Testis (tissue), 3 donors: ENCODE data around the gene FLYWCH1. TPM values are rescaled to one million over a fixed set of nuclear protein-coding genes. Genes with fewer than 3 reads are reported as not detected.
"Not testable (repeated sequence)": the region's sequence is repeated elsewhere in the genome, so short reads cannot be mapped to it uniquely, and the experiment has no call there.

Experiments used
- DNase-seq: peaks from one replicate; pipeline ENCODE4 v3.0.0-alpha.2; 2019
- H3K27ac ChIP-seq, 2 donors: fragments of 200-600 bp; sonication (generic); one replicate each; pipeline ENCODE4 v1.5.1; 2019
- H3K27me3 ChIP-seq: fragments of 200-600 bp; sonication (generic); one replicate; pipeline ENCODE4 v1.5.1; 2019
- H3K36me3 ChIP-seq: fragments of 200-600 bp; sonication (generic); one replicate; pipeline ENCODE4 v1.5.1; 2017; ENCODE audit warnings: low read depth; ENCODE audit errors: missing control alignments
- H3K4me1 ChIP-seq: fragments of 200-600 bp; sonication (generic); one replicate; pipeline ENCODE4 v1.5.1; 2019
- H3K4me3 ChIP-seq, 2 donors: fragments of 200-600 bp; sonication (generic); one replicate each; pipeline ENCODE4 v1.5.1; 2017 to 2019
- H3K9me3 ChIP-seq: fragments of 200-600 bp; sonication (generic); one replicate; pipeline ENCODE4 v1.5.1; 2017
- CTCF ChIP-seq, 3 experiments: fragments of 450-650 bp in 2 of 3; fragments of 200-600 bp in 1 of 3; sonication (generic) in 1 of 3; IDR thresholded peaks; one replicate each; pipeline ENCODE4 v1.5.1; 2016 to 2019; ENCODE audit warnings: antibody characterized with exemption in 3 of 3, mild to moderate bottlenecking in 2 of 3, moderate library complexity in 1 of 3
- POLR2A ChIP-seq: fragments of 450-650 bp; IDR thresholded peaks from one replicate; pipeline ENCODE4 v1.6.1; 2017; ENCODE audit warnings: antibody characterized with exemption, mild to moderate bottlenecking, moderate library complexity
- WGBS, 2 donors: methylation state at CpG; one replicate each; pipeline ENCODE4 v1.1.5; 2018; 5-methylcytosine and 5-hydroxymethylcytosine counted together
- intact Hi-C: fragments of 100-400 bp; cut with DNase I; formaldehyde crosslinking; loops from one replicate; pipeline ENCODE4 v1.15.1; 2023; ENCODE audit warnings: low total_unique reads
- polyA plus RNA-seq: library from polyadenylated mRNA; stranded (reverse); fragments of 350-450 nt; fragmentation: Illumina TruSeq; extraction: RNeasy Lipid Tissue Mini Kit (QIAGEN cat#74804); gene quantifications from one replicate; pipeline ENCODE4 v1.2.3, GENCODE V29; 2014; ENCODE audit warnings: low read depth, low replicate concordance; ENCODE audit not compliant: insufficient read depth
- total RNA-seq, 2 donors: library from RNA; depleted of rRNA; stranded (reverse); fragments of >200 nt; gene quantifications; one replicate each; pipeline ENCODE4 v1.2.3, GENCODE V29; 2016

FLYWCH1 gene
- total and polyA plus RNA-seq, 3 donors from 2014 or later, result 12.5 to 31.0 (median 26.7) TPM

GRCh38 chr16:2928796-2929195, 17.1 kb downstream of the FLYWCH1 start:
- 88 to 95% methylated on average over 7 to 11 of the region's 11 CpGs for WGBS, 2 donors

GRCh38 chr16:2929693-2930092, 18.0 kb downstream of the FLYWCH1 start:
- Histone ChIP-seq H3K4me1 (peaks cover 9% of the 10 kb centered on the region), H3K9me3 (no peaks in the 10 kb centered on the region), H3K36me3 (no peaks in the 10 kb centered on the region), H3K27me3 (no peaks in the 10 kb centered on the region), H3K4me3 (no peak overlapping the region), H3K27ac (no peak overlapping the region)
- 90 to 97% methylated on average over 12 to 13 of the region's 14 CpGs for WGBS, 2 donors
- intact Hi-C loops, result no loop called here
- TF ChIP-seq POLR2A, result no peak
- TF ChIP-seq CTCF (IDR thresholded peaks at IDR 0.05), result no peak
- DNase-seq, result no peak

More at GRCh38 chr16:2928796-2929195, 17.1 kb downstream of the FLYWCH1 start:
- TF ChIP-seq CTCF (IDR thresholded peaks at IDR 0.05) (no peak), POLR2A (no peak)
- no peak for DNase-seq
- H3K27ac ChIP-seq, result no peak overlapping the region
- no peak overlapping the region for H3K4me3 ChIP-seq
- no peaks in the 10 kb centered on the region for H3K27me3 ChIP-seq
- intact Hi-C loops, result no loop called here
- H3K9me3 ChIP-seq, result no peaks in the 10 kb centered on the region
- H3K4me1 ChIP-seq, result peaks cover 9% of the 10 kb centered on the region
- no peaks in the 10 kb centered on the region for H3K36me3 ChIP-seq

GRCh38 chr16:2930236-2930635, 18.5 kb downstream of the FLYWCH1 start:
- Histone ChIP-seq H3K27me3 (no peaks in the 10 kb centered on the region), H3K27ac (no peak overlapping the region), H3K9me3 (no peaks in the 10 kb centered on the region), H3K4me3 (no peak overlapping the region), H3K36me3 (no peaks in the 10 kb centered on the region), H3K4me1 (peaks cover 9% of the 10 kb centered on the region)
- TF ChIP-seq POLR2A (no peak), CTCF (IDR thresholded peaks at IDR 0.05) (no peak)
- intact Hi-C loops, result no loop called here
- WGBS, 2 donors, result 92 to 96% methylated on average over 10 to 15 of the region's 15 CpGs
- no peak for DNase-seq

- H3K4me3 ChIP-seq, H3K36me3 ChIP-seq, intact Hi-C loops, H3K27ac ChIP-seq, DNase-seq, H3K27me3 ChIP-seq, H3K9me3 ChIP-seq, H3K4me1 ChIP-seq: not testable (repeated sequence)
- 86 to 88% methylated on average over 12 to 13 of the region's 13 CpGs for WGBS, 2 donors
These were observed 19.6 kb downstream of the FLYWCH1 start for GRCh38 chr16:2931231-2931914.

GRCh38 chr16:2933136-2933535, 21.4 kb downstream of the FLYWCH1 start:
- TF ChIP-seq CTCF (IDR thresholded peaks at IDR 0.05) (no peak), POLR2A (no peak)
- Histone ChIP-seq H3K4me1 (no peaks in the 10 kb centered on the region), H3K36me3 (no peaks in the 10 kb centered on the region), H3K4me3 (no peak overlapping the region), H3K9me3 (no peaks in the 10 kb centered on the region), H3K27me3 (no peaks in the 10 kb centered on the region), H3K27ac (no peak overlapping the region)
- 92% methylated on average over 30 of the region's 30 CpGs; no CpG with 5 or more reads in 1 of the 2 donors for WGBS, 2 donors
- no peak for DNase-seq
- intact Hi-C loops, result no loop called here
